ENCODE results near the gene KLHDC4. TPM values are rescaled to one million over a fixed set of nuclear protein-coding genes. Genes with fewer than 3 reads are reported as not detected.

KLHDC4 gene
- total RNA-seq, 6 donors from 2014 or later, result 30.7 to 248 (median 37.5) TPM

DNA sequence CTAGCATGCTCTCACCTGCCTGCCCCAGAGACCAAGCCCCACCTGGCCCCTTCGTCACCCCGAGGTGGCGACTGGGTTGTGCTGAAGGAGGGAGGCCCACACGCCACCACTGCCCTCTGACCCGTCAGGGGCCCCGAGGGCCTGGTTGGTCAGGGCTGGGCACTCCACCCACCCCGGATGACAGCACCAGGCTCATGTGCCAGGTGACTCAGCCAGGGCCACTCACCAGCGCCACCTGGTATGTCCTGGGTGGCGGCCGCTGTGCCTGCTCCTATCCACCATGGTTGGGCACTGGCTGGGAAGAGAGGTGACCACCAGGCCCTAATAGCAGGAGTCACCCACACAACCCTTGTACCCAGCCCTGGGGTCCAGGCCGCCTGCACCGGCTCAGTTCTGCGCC, 94.6 kb downstream of the KLHDC4 start:
- Histone ChIP-seq H3K27ac (no peak overlapping the region), H3K36me3 (no peaks in the 10 kb centered on the region), H3K4me3 (no peak overlapping the region), H3K9me3 (no peaks in the 10 kb centered on the region), H3K27me3 (no peaks in the 10 kb centered on the region), H3K4me1 (no peaks in the 10 kb centered on the region)
- no peak for ATAC-seq (ENCODE audit: low FRiP score in 2 of 2)
- 85% methylated on average over 10 of the region's 13 CpGs; no CpG with 5 or more reads in 1 of the 2 donors for WGBS, 2 donors
- peak in 1 of 2 donors; percentile 62 for DNase-seq
- TF ChIP-seq POLR2AphosphoS5 (IDR thresholded peaks at IDR 0.05) (no peak), POLR2A (IDR thresholded peaks at IDR 0.05) (no peak), EP300 (IDR thresholded peaks at IDR 0.05) (no peak)
- TF ChIP-seq, protein P1, sequence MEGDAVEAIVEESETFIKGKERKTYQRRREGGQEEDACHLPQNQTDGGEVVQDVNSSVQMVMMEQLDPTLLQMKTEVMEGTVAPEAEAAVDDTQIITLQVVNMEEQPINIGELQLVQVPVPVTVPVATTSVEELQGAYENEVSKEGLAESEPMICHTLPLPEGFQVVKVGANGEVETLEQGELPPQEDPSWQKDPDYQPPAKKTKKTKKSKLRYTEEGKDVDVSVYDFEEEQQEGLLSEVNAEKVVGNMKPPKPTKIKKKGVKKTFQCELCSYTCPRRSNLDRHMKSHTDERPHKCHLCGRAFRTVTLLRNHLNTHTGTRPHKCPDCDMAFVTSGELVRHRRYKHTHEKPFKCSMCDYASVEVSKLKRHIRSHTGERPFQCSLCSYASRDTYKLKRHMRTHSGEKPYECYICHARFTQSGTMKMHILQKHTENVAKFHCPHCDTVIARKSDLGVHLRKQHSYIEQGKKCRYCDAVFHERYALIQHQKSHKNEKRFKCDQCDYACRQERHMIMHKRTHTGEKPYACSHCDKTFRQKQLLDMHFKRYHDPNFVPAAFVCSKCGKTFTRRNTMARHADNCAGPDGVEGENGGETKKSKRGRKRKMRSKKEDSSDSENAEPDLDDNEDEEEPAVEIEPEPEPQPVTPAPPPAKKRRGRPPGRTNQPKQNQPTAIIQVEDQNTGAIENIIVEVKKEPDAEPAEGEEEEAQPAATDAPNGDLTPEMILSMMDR (IDR thresholded peaks at IDR 0.05), result no peak

DNA sequence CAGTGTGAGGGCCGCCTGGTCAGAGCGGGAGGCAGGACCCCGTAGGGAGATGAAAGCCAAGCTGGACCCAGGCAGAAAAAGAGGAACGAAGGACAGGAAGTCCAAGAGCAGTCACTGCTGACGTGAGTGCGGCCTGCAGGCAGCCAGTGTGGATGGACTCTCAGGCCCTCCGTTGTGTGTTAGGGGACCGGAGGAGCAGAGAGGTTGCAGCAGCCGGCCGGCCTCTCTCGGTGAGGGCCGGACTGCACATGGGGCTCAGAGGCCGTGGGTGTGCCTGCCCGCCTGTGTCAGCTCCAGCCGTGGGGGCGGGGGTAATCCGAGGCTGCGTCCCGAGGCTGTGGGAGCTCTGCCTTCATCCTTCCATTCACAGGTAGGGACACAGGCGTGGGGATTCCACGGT, 96.1 kb downstream of the KLHDC4 start:
- Histone ChIP-seq H3K27me3 (no peaks in the 10 kb centered on the region), H3K4me1 (no peaks in the 10 kb centered on the region), H3K36me3 (no peaks in the 10 kb centered on the region), H3K27ac (no peak overlapping the region), H3K9me3 (no peaks in the 10 kb centered on the region), H3K4me3 (no peak overlapping the region)
- TF ChIP-seq, protein P1 (IDR thresholded peaks at IDR 0.05), result no peak
- TF ChIP-seq POLR2A (IDR thresholded peaks at IDR 0.05), result no peak
- no peak for TF ChIP-seq POLR2AphosphoS5 (IDR thresholded peaks at IDR 0.05)
- no peak for TF ChIP-seq EP300 (IDR thresholded peaks at IDR 0.05)
- WGBS, 2 donors, result 68 to 84% methylated on average over 10 to 20 of the region's 21 CpGs
- DNase-seq, result peak in 1 of 2 donors; percentile 70
- ATAC-seq (ENCODE audit: low FRiP score in 2 of 2), result no peak

DNA sequence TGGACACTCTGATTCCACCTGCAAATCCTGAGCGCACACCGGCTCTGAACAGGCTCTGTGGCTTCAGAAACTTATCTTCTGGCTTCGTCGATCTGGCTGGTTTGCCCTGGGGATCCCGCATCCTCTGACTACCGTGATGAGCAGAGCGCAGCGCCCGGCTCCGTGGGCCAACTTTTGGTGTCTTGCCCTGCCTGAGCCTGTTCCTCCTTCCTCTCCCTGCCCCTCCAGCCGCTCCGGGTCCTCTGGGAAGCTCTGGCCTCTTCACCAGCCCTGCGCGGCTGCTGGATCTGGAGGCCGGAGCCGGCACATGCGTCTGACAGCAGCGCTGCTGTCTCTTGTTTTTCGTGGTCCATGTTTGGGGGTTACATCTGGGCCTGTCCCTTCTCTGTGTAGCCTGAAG, 97.8 kb downstream of the KLHDC4 start:
- Histone ChIP-seq H3K36me3 (no peaks in the 10 kb centered on the region), H3K27ac (no peak overlapping the region), H3K9me3 (no peaks in the 10 kb centered on the region), H3K4me3 (no peak overlapping the region), H3K4me1 (no peaks in the 10 kb centered on the region), H3K27me3 (no peaks in the 10 kb centered on the region)
- 93% methylated on average over 12 to 19 of the region's 19 CpGs for WGBS, 2 donors
- no peak for TF ChIP-seq EP300 (IDR thresholded peaks at IDR 0.05)
- TF ChIP-seq, protein P1 (IDR thresholded peaks at IDR 0.05), result no peak
- no peak for TF ChIP-seq POLR2A (IDR thresholded peaks at IDR 0.05)
- TF ChIP-seq POLR2AphosphoS5 (IDR thresholded peaks at IDR 0.05), result no peak
- ATAC-seq (ENCODE audit: low FRiP score in 2 of 2) (no peak), DNase-seq (peak in 1 of 2 donors; percentile 72)

DNA sequence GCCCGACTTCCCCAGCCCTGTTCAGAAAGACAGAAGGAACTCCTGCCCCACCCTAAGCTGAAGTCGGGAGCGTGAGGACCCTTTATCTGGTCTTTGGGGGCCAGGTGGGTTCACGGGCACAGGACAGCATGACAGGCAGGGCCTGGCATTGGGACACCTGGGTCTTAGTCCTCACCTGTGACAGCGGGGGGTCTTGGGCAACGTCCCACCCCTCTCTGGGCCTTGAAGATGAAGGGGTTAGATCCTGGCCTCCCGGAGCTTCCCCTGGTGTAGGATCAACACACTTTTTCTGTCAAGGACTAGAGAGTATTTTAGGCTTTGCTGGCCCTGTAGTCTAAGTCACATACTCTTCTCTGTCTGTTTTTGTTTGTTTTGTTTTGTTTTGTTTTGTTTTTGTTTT, 98.3 kb downstream of the KLHDC4 start:
- H3K27ac ChIP-seq, result no peak overlapping the region
- ATAC-seq (ENCODE audit: low FRiP score in 2 of 2), result no peak
- H3K27me3 ChIP-seq, result no peaks in the 10 kb centered on the region
- H3K36me3 ChIP-seq, result no peaks in the 10 kb centered on the region
- TF ChIP-seq POLR2AphosphoS5 (IDR thresholded peaks at IDR 0.05) (no peak), POLR2A (IDR thresholded peaks at IDR 0.05) (no peak), EP300 (IDR thresholded peaks at IDR 0.05) (no peak)
- TF ChIP-seq, protein P1 (IDR thresholded peaks at IDR 0.05), result no peak
- H3K4me3 ChIP-seq, result no peak overlapping the region
- no peaks in the 10 kb centered on the region for H3K4me1 ChIP-seq
- no peak for DNase-seq
- WGBS, 2 donors, result 73 to 78% methylated on average over 7 of the region's 7 CpGs
- no peaks in the 10 kb centered on the region for H3K9me3 ChIP-seq

DNA sequence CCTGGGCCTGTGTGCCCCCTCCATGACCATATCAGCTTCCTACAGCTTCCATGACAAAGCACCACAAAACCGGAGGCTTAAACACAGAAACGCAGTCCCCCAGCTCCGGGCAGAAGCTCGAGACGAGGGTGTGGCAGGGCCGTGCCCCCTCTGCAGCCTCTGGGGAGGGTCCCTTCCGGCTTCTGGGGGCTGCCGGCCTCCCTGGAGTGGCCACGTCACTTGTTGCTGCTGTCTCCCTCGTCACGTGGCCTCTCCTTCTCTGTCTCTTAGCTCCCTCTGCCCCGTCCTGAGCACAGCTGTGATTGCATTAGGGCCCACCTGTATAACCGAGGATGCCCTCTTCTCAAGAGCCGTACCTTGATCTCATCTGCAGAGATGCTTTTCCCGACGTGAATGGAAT, 98.9 kb downstream of the KLHDC4 start:
- WGBS, 2 donors, result 69 to 81% methylated on average over 8 to 16 of the region's 16 CpGs
- Histone ChIP-seq H3K27me3 (no peaks in the 10 kb centered on the region), H3K36me3 (no peaks in the 10 kb centered on the region), H3K27ac (no peak overlapping the region), H3K4me3 (no peak overlapping the region), H3K9me3 (no peaks in the 10 kb centered on the region), H3K4me1 (no peaks in the 10 kb centered on the region)
- ATAC-seq (ENCODE audit: low FRiP score in 2 of 2) (no peak), DNase-seq (no peak)
- TF ChIP-seq EP300 (IDR thresholded peaks at IDR 0.05) (no peak), POLR2A (IDR thresholded peaks at IDR 0.05) (no peak), POLR2AphosphoS5 (IDR thresholded peaks at IDR 0.05) (no peak)
- TF ChIP-seq, protein P1 (IDR thresholded peaks at IDR 0.05), result no peak

All from upper lobe of left lung (tissue), 6 donors.